Measurements from ENCODE around the gene DUS1L. TPM values are rescaled to one million over a fixed set of nuclear protein-coding genes. Genes with fewer than 3 reads are reported as not detected.

DUS1L gene
- total and polyA plus RNA-seq, 12 donors: 34.1 to 191 (median 44.1) TPM

DNA sequence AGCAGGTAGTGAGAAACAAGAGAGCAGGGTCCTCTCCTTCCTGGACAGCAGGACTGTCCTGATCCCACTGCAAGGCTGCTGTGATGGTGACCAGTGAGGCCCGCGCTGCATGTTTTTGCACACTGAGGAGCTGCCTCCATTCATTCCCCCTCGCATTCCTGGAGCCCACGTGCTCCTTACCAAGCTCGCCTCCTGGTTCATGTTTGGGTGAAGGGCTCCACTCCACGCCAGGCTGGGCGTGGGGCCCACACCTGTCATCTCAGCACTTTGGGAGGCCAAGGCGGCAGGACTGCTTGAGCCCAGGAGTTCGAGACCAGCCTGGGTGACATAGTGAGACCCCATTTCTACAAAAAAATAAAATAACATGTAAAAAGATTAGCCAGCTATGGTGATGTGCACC is 47.8 kb upstream of the DUS1L start:
- TF ChIP-seq, protein P1, sequence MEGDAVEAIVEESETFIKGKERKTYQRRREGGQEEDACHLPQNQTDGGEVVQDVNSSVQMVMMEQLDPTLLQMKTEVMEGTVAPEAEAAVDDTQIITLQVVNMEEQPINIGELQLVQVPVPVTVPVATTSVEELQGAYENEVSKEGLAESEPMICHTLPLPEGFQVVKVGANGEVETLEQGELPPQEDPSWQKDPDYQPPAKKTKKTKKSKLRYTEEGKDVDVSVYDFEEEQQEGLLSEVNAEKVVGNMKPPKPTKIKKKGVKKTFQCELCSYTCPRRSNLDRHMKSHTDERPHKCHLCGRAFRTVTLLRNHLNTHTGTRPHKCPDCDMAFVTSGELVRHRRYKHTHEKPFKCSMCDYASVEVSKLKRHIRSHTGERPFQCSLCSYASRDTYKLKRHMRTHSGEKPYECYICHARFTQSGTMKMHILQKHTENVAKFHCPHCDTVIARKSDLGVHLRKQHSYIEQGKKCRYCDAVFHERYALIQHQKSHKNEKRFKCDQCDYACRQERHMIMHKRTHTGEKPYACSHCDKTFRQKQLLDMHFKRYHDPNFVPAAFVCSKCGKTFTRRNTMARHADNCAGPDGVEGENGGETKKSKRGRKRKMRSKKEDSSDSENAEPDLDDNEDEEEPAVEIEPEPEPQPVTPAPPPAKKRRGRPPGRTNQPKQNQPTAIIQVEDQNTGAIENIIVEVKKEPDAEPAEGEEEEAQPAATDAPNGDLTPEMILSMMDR (IDR thresholded peaks at IDR 0.05): no peak
- Histone ChIP-seq H3K4me1 (no peaks in the 10 kb centered on the region), H3K27ac (peak overlapping the region in 1 of 10 donors; percentile 3), H3K9me3 (no peaks in the 10 kb centered on the region), H3K27me3 (no peaks in the 10 kb centered on the region), H3K4me3 (no peak overlapping the region), H3K36me3 (peaks cover 0 to 30% (median 0%) of the 10 kb centered on the region in 9 donors)
- ATAC-seq (no peak), DNase-seq (no peak)
- WGBS, 2 donors: 87 to 95% methylated on average over 9 of the region's 9 CpGs
- intact Hi-C loops (cut with DNase I): no loop called here

DNA sequence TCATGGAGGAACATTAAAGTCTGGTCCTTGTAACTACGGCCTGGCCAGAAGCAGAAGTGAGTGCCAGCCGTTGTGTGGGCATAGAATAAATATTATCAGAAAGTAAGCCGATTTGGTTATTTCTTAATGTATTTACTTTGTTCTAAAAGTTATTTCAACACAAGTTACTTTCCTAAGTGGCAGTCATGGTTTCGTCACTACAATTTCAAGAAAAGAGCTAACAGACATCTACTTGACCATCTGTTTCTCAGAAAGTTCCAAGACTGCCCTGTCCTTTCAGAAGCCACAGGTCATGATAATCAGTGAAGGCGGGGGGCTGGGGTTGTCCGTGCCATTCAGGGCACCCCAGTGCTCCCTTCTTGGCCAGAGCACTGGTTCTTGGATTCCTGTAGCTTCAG is 47.3 kb upstream of the DUS1L start:
- H3K27ac ChIP-seq: peak overlapping the region in 1 of 10 donors; percentile 3

DNA sequence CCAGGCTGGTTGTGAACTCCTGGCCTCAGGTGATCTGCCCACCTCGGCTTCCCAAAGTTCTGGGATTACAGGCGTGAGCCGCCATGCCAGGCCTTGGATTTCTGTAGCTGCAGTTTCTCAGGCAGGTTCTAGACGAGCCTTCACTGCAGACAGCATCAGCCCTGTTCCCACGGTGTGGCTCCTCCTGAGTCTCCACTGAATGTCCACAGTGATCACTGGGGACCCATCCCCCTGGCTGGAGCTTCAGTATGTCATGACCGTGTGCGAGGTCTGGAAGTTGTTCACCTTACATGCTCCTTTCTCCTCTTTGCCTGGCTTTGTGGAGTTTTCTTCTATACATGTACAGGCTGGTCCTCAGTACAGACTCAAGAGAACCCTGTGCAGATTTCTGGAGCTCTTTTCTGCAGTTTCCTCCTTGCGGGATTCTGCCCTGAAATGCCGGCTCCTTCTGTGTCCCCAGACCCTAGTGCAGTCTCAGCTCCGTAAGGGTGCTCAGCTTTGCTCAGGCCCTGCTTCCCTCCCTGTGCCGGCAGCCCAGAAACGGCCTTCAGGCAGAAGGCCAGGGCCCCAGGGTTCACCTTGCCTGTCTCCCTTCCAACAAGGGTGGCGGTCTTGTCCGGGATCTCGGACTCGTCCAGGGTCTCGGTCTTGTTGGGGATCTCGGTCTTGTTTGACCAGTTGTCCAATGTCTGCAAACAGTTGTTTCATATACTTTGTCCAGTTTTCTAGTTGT is 46.7 kb upstream of the DUS1L start:
- DNase-seq (no peak), ATAC-seq (no peak)
- 92 to 95% methylated on average over 18 of the region's 18 CpGs for WGBS, 2 donors
- no peak overlapping the region for H3K4me3 ChIP-seq
- no peaks in the 10 kb centered on the region for H3K9me3 ChIP-seq
- H3K27me3 ChIP-seq: no peaks in the 10 kb centered on the region
- H3K27ac ChIP-seq: no peak overlapping the region
- H3K4me1 ChIP-seq: peaks cover 0 to 3% (median 0%) of the 10 kb centered on the region in 9 donors
- peaks cover 0 to 24% (median 0%) of the 10 kb centered on the region in 9 donors for H3K36me3 ChIP-seq
- intact Hi-C loops (cut with DNase I): no loop called here
- TF ChIP-seq, protein P1 (IDR thresholded peaks at IDR 0.05): no peak

More for the DNA sequence above, 47.3 kb upstream of the DUS1L start:
- 90 to 94% methylated on average over 6 of the region's 6 CpGs for WGBS, 2 donors
- no peak for ATAC-seq
- TF ChIP-seq, protein P1 (IDR thresholded peaks at IDR 0.05): no peak
- no peak for DNase-seq
- Histone ChIP-seq H3K27me3 (no peaks in the 10 kb centered on the region), H3K4me3 (no peak overlapping the region), H3K9me3 (no peaks in the 10 kb centered on the region), H3K4me1 (no peaks in the 10 kb centered on the region), H3K36me3 (peaks cover 0 to 25% (median 0%) of the 10 kb centered on the region in 9 donors)
- intact Hi-C loops (cut with DNase I): no loop called here

DNA sequence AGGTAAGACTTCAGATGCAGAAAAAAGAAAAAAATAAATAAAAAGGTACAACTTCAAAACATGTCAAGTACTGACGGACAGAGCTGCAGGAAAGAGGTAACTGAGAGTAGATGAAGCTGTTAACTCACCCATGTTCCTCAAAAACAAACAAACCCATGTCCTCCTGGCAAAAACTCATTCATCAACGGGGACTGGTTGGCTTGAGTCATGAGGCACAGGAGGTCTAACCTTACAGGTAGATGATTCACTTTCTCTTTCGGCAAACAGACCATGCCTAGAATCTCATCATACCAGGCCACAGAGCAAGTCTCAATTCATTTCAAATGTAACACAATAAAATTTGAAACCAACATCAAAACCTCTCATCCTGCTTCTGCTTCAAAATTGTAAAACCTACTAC is 44.7 kb upstream of the DUS1L start:
- no peaks in the 10 kb centered on the region for H3K27me3 ChIP-seq
- DNase-seq (no peak), ATAC-seq (no peak)
- H3K36me3 ChIP-seq: peaks cover 0 to 24% (median 0%) of the 10 kb centered on the region in 9 donors
- WGBS, 2 donors: 86 to 92% methylated on average over 3 of the region's 3 CpGs
- intact Hi-C loops (cut with DNase I): no loop called here
- H3K27ac ChIP-seq: no peak overlapping the region
- TF ChIP-seq, protein P1 (IDR thresholded peaks at IDR 0.05): no peak
- peaks cover 8 to 23% (median 17%) of the 10 kb centered on the region in 9 donors for H3K4me1 ChIP-seq
- H3K4me3 ChIP-seq: no peak overlapping the region
- H3K9me3 ChIP-seq: no peaks in the 10 kb centered on the region
